AG20443 (cell line): Measurements from ENCODE around the gene STAT5B.
A peak's percentile ranks its signal among the peaks of the same experiment; 100 is the strongest.

Experiments
- DNase-seq: peaks from one replicate; pipeline ENCODE4 v3.0.0; 2012; ENCODE audit warnings: low spot score, mixed read lengths

STAT5B gene

DNA sequence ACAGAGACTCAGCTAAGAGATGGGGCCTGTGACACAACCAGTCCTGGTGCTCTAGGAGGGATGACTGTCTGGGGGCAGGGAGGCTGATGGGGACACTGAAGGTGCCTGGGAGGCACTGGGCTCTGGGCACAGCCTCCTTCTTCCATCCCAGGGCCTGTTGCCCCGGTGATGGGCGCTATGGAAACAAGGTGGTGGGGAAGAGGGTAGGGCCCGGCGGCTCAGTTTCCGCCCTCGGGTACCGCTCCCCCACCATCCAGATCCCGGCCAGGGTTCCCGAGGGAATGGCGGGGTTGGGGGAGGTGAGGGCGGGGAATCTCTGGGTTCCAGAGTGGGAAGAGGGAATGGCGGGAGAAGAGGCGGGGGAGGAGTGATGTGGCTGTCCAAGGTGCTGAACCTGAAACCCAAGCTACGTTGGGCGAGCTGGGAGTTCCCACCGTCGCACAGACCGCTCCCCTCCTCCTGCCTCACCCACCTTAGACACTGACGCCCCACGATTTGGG lies 96.2 kb downstream of the STAT5B start:
- DNase-seq, result peak; percentile 76

GRCh38 chr17:42179335-42179734 lies 96.9 kb downstream of the STAT5B start:
- DNase-seq, result no peak

DNA sequence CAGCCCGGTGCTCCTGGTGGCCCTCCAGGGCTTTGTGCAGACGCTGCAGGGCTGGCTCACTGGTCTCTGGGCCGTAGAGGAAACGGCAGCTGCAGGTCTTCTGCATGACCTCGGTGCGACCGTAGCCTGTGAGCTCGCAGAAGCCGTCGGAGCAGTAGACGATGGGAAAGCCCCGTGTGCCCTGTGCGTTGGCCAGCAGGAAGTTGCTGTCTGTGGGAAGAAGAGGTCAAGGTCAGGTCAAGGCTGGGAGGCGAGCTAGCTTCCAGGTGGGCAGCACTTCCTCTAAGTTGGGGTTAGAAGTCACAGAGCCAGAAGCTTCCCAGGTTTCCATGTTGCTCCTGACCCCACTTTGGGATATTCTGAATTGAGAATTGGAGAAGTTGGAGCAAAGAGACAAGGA lies 97.4 kb downstream of the STAT5B start:
- no peak for DNase-seq

DNA sequence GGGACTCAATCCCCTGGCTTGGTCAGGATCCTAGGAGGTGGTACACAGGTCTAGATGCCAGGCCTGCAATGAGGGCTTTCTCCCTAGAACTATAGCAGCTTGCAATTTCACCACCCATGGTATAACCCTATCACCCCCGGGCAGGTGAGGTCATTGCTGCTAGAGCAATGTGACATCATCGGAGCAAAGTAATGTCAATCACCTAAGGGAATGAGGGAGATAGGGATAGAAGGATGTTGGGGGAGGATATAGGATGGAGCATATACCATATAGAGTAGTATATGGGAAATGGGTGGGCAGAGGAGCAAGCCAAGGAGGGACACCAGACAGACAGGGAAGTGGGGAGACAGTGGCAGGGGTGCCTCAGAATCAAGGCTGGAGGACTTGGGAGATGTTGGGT lies 98.5 kb downstream of the STAT5B start:
- DNase-seq, result no peak

DNA sequence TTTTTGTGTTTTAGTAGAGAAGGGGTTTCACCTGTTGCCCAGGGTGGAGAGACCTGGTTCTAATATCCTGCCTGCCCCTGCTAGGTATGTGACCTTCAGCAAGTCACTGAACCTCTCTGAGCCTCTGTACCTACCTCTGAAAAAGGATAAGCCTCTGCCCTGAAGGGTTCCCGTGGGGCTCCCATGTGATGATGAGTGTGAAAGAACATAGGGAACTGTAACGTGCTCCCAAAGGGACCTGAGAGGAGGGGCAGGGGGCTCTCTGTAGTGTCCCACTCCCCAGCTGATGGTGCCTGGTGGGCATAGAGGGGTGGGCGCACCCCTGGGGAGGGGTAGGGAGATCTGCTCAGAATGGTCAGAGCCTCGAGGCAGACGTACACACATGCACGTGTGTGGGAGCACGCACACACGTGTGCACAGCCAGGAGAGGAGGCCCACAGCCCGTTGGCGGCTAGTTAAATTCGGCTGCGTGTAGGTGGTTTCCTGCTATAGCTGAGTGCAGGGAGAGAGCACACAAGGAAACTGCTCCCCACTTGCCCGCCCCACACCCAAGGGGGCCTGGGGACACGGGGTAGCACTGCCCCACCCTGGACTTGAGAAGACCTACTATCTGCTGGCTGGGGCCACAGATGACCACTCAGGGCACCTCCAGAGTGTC lies 101.9 kb downstream of the STAT5B start:
- no peak for DNase-seq

GRCh38 chr17:42171831-42172230 lies 104.4 kb downstream of the STAT5B start:
- no peak for DNase-seq

GRCh38 chr17:42169351-42169750 lies 106.8 kb downstream of the STAT5B start:
- no peak for DNase-seq

DNA sequence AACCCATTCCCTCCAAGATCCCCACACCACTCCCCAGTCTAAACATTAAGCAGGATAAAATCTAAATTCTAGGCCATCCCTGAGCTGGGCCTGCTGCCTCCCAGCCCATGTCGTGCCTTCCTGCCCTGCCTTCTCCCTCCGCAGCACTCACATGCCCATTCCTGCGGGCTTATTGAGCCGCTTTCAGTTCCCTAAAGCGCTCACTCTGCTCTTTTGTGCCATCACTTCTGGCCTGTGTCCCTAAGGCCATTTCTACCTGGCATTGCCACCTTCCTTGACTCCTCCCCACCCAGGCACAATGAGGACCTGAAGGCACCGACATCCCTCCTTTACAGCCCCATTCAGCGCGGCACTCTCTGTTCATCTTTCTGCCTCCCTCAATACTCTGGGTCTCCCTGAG lies 108.4 kb downstream of the STAT5B start:
- no peak for DNase-seq

DNA sequence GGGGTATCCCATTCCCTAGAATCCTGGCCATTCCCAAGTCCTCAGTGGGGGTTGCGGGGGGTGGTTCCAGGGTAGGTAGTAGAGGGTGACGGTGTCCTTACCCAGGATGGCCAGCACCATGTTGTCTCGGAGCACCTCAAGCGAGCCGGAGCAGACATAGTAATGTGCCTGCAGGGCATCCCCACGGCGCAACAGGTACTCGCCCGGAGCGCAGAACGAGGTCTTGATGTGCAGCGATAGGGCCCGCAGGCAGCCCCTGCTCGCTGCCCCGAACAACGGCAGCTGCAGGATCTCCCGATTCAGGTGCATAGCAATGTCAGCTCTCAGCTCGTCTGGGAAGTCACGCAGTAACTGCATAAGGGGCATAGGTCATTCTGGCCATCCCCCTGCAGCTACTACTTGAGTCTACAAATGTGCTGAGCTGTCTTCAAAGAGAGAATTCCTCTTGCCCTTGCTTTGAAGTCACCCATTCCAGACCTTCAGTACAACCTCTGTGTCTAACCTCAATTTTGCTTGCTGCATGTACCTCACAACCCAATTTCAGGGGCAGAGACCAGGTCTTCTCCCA lies 109.9 kb downstream of the STAT5B start:
- DNase-seq, result no peak

- no peak for DNase-seq
Observed at GRCh38 chr17:42165751-42166150, 110.4 kb downstream of the STAT5B start.

GRCh38 chr17:42163696-42164407 lies 112.3 kb downstream of the STAT5B start:
- DNase-seq, result no peak

DNA sequence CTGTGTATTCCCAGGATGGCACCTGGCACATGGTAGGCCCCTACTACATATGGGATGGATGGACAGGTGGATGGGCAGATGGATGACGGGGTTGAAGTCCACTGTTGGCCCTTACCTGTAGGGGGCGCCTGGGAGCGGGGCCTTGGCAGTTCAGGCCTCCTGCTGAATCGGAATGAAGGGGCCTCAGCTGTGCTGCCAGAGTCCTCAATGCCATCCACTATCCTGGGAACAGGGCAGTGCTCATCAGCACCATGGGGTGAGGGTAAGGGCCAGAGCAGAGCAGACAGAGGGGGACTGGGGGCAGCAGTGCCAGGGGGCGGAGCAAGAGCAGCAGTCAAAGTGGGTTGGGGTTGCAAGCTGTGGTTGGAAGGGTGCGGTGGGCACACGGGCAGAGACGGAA lies 113.1 kb downstream of the STAT5B start:
- no peak for DNase-seq

GRCh38 chr17:42160531-42160910 lies 115.7 kb downstream of the STAT5B start:
- no peak for DNase-seq

GRCh38 chr17:42159796-42160530 lies 116.2 kb downstream of the STAT5B start:
- DNase-seq, result no peak

DNA sequence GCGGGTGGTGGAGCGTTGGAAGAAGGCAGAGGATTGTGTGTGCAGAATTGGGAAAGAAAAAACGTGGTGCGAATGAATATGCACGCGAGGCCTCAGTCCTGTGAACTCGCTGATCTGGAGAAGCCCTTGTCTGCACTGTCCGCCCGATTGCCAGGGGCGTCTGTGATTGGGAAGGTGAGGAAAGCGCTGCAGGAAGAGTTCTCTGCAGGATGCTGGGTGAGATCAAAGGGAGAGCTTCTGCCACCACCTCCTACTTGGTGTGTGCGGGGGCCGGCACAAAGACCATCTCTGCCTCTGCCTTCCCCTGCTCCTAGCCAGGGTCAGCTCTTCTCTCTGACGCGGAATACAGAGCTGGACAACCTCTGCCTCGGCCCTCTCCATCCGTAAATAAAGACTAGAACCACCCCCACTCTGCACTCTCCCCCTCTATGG lies 120.6 kb downstream of the STAT5B start:
- DNase-seq, result no peak

- DNase-seq, result no peak
Observed at GRCh38 chr17:42153919-42154742, 122.1 kb downstream of the STAT5B start.
